Activated CD8-positive, alpha-beta T cell treated with anti-CD3 and anti-CD28 coated beads for 36 hours (primary cell): ENCODE measurements around the gene IFT88. TPM values are rescaled to one million over a fixed set of nuclear protein-coding genes. Genes with fewer than 3 reads are reported as not detected.

Experiments
- ATAC-seq: fragments of 200-7000 bp; cut with Tn5 transposase; one replicate; pipeline ENCODE4 v1.10.0; 2021; ENCODE audit warnings: mild to moderate bottlenecking, moderate library complexity
- CTCF ChIA-PET: fragments of 350-600 bp; sonication (Branson Sonifier 250); formaldehyde crosslinking; loops from one replicate; lab custom pipeline; 2021; ENCODE audit warnings: antibody characterized with exemption; lab: Charles Lee
- POLR2A ChIA-PET: fragments of 350-600 bp; sonication (Branson Sonifier 250); formaldehyde crosslinking; loops from one replicate; lab custom pipeline; 2021; ENCODE audit warnings: antibody characterized with exemption; lab: Charles Lee
- DNase-seq: peaks from one replicate; pipeline ENCODE4 v3.0.0-alpha.2; 2020
- H3K27ac Mint-ChIP-seq: one replicate; pipeline ENCODE4 v1.8.0; 2021; ENCODE audit warnings: mild to moderate bottlenecking, mixed read lengths
- H3K27me3 Mint-ChIP-seq: one replicate; pipeline ENCODE4 v1.8.0; 2021; ENCODE audit warnings: mixed read lengths
- H3K36me3 Mint-ChIP-seq: one replicate; pipeline ENCODE4 v1.8.0; 2021; ENCODE audit warnings: low read depth, mixed read lengths
- H3K4me1 Mint-ChIP-seq: one replicate; pipeline ENCODE4 v1.8.0; 2021; ENCODE audit warnings: low read depth, mixed read lengths
- H3K4me3 Mint-ChIP-seq: one replicate; pipeline ENCODE4 v1.8.0; 2021; ENCODE audit warnings: mild to moderate bottlenecking, moderate library complexity, mixed read lengths
- H3K9me3 Mint-ChIP-seq: one replicate; pipeline ENCODE4 v1.8.0; 2021; ENCODE audit warnings: mixed read lengths
- CTCF ChIP-seq: fragments of 200-600 bp; IDR thresholded peaks from one replicate; pipeline ENCODE4 v1.8.0; 2022; ENCODE audit warnings: antibody characterized with exemption, mild to moderate bottlenecking
- intact Hi-C: fragments of 100-400 bp; cut with micrococcal nuclease; formaldehyde crosslinking; loops from one replicate; pipeline ENCODE4 v1.10.0; 2022
- total RNA-seq, 2 experiments: library from RNA; stranded (reverse); gene quantifications; one replicate each; pipeline ENCODE4 v1.2.3, GENCODE V29; 2021

The IFT88 gene
- total RNA-seq, 2 experiments from 2014 or later = 2.2 to 2.5 TPM

GRCh38 chr13:20610006-20610405 lies 43.0 kb downstream of the IFT88 start:
- ChIA-PET CTCF (no interaction called here), POLR2A (no interaction called here)
- Mint-ChIP-seq H3K27ac (no peak overlapping the region), H3K4me1 (no peaks in the 10 kb centered on the region), H3K9me3 (no peaks in the 10 kb centered on the region), H3K27me3 (no peaks in the 10 kb centered on the region), H3K36me3 (no peaks in the 10 kb centered on the region), H3K4me3 (no peak overlapping the region)
- TF ChIP-seq CTCF = no peak
- intact Hi-C loops = no loop called here
- no peak for DNase-seq
- no peak for ATAC-seq

GRCh38 chr13:20616059-20616797 lies 49.3 kb downstream of the IFT88 start:
- H3K9me3 Mint-ChIP-seq = no peaks in the 10 kb centered on the region
- ChIA-PET CTCF (no interaction called here), POLR2A (no interaction called here)
- ATAC-seq (no peak), DNase-seq (no peak)
- H3K27me3 Mint-ChIP-seq = no peaks in the 10 kb centered on the region
- no peaks in the 10 kb centered on the region for H3K4me1 Mint-ChIP-seq
- intact Hi-C loops = no loop called here
- no peak for TF ChIP-seq CTCF
- peaks cover 4% of the 10 kb centered on the region for H3K36me3 Mint-ChIP-seq
- H3K27ac Mint-ChIP-seq = no peak overlapping the region
- no peak overlapping the region for H3K4me3 Mint-ChIP-seq

DNA sequence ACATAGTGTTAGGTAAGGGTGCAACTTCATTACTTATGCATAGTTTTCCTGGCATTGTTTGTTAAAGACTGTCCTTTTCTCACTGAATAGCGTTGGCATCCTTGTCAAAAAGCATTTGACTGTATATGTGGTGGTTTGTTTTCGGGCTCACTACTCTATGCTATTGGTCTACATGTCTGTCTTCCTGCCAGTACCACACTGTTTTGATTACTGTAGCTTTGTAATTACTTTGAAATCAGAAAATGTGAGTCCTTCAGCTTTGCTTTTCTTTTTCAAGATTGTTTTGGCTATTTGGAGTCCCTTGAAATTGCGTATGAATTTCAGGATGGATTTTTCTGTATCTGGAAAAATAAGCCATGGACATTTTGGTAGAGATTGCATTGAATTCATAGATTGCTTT lies 56.0 kb downstream of the IFT88 start:
- intact Hi-C loops = no loop called here
- peaks cover 6% of the 10 kb centered on the region for H3K9me3 Mint-ChIP-seq
- no peak for DNase-seq
- H3K27me3 Mint-ChIP-seq = no peaks in the 10 kb centered on the region
- no peak for ATAC-seq
- no peak for TF ChIP-seq CTCF
- no peaks in the 10 kb centered on the region for H3K4me1 Mint-ChIP-seq
- ChIA-PET CTCF (no interaction called here), POLR2A (no interaction called here)
- H3K36me3 Mint-ChIP-seq = peaks cover 16% of the 10 kb centered on the region
- no peak overlapping the region for H3K27ac Mint-ChIP-seq
- no peak overlapping the region for H3K4me3 Mint-ChIP-seq

- peaks cover 6% of the 10 kb centered on the region for H3K9me3 Mint-ChIP-seq
- intact Hi-C loops = no loop called here
- ChIA-PET POLR2A (no interaction called here), CTCF (no interaction called here)
- no peak overlapping the region for H3K27ac Mint-ChIP-seq
- no peaks in the 10 kb centered on the region for H3K27me3 Mint-ChIP-seq
- H3K36me3 Mint-ChIP-seq = peaks cover 16% of the 10 kb centered on the region
- no peaks in the 10 kb centered on the region for H3K4me1 Mint-ChIP-seq
- no peak for TF ChIP-seq CTCF
- ATAC-seq (no peak), DNase-seq (no peak)
- H3K4me3 Mint-ChIP-seq = no peak overlapping the region
These were observed 57.3 kb downstream of the IFT88 start for GRCh38 chr13:20624213-20624612.

DNA sequence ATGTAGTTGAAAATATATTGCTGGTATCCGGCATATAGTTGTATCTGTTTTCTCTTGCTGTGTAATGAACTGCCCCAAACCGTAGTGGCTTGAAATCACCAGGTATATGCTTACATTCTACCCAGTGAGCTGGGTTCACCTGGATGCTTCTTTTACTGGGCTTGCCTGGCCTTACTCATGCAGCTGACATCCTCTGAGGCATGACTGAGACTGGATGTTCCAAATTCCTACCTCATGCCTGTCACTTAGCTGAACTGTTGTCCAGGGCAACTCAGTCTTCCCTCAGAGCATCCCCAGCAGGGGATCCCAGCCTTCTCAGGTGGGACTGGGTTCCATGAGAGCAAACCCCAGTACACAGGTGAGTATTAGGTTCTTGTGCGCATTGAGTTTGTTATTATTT lies 66.8 kb downstream of the IFT88 start:
- peaks cover 4% of the 10 kb centered on the region for H3K4me1 Mint-ChIP-seq
- CTCF ChIA-PET = no interaction called here
- no peak overlapping the region for H3K27ac Mint-ChIP-seq
- H3K27me3 Mint-ChIP-seq = no peaks in the 10 kb centered on the region
- peaks cover 4% of the 10 kb centered on the region for H3K36me3 Mint-ChIP-seq
- no peak for TF ChIP-seq CTCF
- no peak for DNase-seq
- no peaks in the 10 kb centered on the region for H3K9me3 Mint-ChIP-seq
- no peak overlapping the region for H3K4me3 Mint-ChIP-seq
- no peak for ATAC-seq
- intact Hi-C loops = no loop called here
- POLR2A ChIA-PET = no interaction called here
